ENCODE data around the gene TFF2. TPM values are rescaled to one million over a fixed set of nuclear protein-coding genes. Genes with fewer than 3 reads are reported as not detected.

Gene TFF2
- total RNA-seq, 6 donors from 2014 or later: not detected

DNA sequence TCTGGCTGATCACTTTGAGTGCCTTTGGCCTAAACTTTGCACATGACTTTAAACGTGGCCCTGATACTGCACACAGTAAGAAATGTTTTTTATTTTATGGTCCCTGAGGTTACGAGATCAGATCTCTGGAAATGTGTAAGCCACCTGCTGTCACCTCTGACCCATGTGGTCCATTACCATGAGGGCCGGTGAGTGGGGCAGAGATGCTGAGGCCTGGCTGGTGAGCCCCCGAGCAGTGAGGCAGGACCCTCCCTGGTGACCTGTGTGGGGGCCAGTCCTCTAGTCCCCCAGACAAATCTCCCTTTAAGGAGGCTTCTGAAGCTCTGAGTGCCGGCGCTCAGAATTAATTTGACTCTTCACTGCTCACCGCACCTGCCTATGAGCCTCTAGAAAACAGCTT, 48.0 kb downstream of the TFF2 start:
- 65 to 75% methylated on average over 2 to 7 of the region's 7 CpGs for WGBS, 2 donors
- H3K27me3 ChIP-seq: no peaks in the 10 kb centered on the region
- H3K4me3 ChIP-seq: no peak overlapping the region
- DNase-seq (peak in 1 of 2 donors; percentile 20), ATAC-seq (ENCODE audit: low FRiP score in 2 of 2) (no peak)
- H3K4me1 ChIP-seq: peaks cover 7 to 22% (median 11%) of the 10 kb centered on the region in 4 donors
- H3K36me3 ChIP-seq: peaks cover 0 to 7% (median 0%) of the 10 kb centered on the region in 4 donors
- TF ChIP-seq, protein P1, sequence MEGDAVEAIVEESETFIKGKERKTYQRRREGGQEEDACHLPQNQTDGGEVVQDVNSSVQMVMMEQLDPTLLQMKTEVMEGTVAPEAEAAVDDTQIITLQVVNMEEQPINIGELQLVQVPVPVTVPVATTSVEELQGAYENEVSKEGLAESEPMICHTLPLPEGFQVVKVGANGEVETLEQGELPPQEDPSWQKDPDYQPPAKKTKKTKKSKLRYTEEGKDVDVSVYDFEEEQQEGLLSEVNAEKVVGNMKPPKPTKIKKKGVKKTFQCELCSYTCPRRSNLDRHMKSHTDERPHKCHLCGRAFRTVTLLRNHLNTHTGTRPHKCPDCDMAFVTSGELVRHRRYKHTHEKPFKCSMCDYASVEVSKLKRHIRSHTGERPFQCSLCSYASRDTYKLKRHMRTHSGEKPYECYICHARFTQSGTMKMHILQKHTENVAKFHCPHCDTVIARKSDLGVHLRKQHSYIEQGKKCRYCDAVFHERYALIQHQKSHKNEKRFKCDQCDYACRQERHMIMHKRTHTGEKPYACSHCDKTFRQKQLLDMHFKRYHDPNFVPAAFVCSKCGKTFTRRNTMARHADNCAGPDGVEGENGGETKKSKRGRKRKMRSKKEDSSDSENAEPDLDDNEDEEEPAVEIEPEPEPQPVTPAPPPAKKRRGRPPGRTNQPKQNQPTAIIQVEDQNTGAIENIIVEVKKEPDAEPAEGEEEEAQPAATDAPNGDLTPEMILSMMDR (IDR thresholded peaks at IDR 0.05): no peak
- TF ChIP-seq POLR2AphosphoS5 (IDR thresholded peaks at IDR 0.05) (no peak), POLR2A (IDR thresholded peaks at IDR 0.05) (no peak), EP300 (IDR thresholded peaks at IDR 0.05) (no peak)
- H3K9me3 ChIP-seq: no peaks in the 10 kb centered on the region
- peak overlapping the region in 2 of 4 donors; percentile 66 to 76 for H3K27ac ChIP-seq

DNA sequence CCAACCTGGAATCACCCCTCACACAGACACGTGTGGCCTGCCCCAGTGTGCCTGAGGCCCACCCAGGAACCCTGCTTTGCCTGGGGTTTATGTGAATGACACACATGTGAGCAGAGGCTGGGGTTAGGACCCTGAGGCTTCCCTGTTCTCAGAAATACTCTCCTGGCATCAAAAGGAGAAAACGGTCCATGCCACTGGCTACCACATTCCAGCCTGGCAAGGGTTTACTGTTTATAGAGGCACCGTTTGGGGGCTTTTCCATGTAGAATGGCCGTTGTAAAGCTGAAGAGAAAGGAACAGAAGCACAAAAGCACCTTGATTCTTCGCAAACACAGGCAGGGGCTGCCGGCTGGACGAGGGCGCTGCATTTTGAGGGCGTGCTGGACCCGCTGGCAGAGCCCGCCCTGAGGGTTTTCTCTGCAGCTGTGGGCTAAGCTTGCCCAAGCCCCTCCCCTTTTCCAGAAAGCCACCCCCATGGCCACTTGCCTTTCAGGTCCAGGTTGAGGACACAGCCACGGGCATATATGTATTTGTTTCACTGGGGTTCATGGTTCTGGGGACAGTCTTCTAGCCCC, 48.6 kb downstream of the TFF2 start:
- Histone ChIP-seq H3K27ac (peak overlapping the region; percentile 40 to 76 (median 60)), H3K27me3 (no peaks in the 10 kb centered on the region), H3K4me1 (peaks cover 7 to 22% (median 11%) of the 10 kb centered on the region in 4 donors), H3K4me3 (no peak overlapping the region), H3K36me3 (peaks cover 0 to 11% (median 0%) of the 10 kb centered on the region in 4 donors), H3K9me3 (no peaks in the 10 kb centered on the region)
- TF ChIP-seq EP300 (IDR thresholded peaks at IDR 0.05) (no peak), POLR2AphosphoS5 (IDR thresholded peaks at IDR 0.05) (peak in 1 of 2 donors; percentile 10), POLR2A (IDR thresholded peaks at IDR 0.05) (no peak)
- TF ChIP-seq, protein P1 (IDR thresholded peaks at IDR 0.05): no peak
- WGBS, 2 donors: 64 to 68% methylated on average over 12 of the region's 12 CpGs
- ATAC-seq (ENCODE audit: low FRiP score in 2 of 2) (peak in 1 of 2 donors; percentile 41), DNase-seq (no peak)

DNA sequence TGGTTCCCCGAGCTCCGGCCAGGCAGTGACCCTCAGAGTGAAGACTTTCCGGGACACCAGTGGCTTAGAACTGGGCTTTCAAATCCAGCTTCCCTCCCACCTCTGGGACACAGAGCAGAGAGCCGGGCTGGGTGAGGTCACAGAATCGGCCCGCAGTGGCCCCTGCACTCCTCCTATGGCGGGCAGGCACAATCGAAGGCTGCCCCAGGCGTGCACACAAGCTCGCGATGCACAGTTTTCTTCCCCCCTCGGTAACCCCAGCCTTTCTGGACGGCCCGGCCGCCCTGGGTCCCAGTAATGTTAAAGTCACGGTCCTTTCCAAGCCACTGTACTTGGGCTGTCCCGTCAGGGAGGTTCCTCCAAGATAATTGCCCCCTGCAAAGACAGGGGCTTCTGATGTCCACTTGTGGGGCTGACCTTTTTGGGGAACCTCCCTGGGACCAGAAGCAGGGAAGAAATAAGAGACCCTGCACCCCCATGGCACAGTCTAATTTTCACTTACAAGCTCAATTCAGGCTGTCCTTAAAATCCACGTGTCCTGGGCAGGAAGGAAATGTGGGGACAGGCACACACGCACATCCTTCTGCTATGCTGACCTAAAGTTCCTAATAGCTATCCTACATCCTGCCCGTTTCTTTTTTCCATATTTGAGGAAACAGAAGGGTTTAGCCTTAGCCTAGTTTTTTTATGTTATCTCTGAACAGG, 49.3 kb downstream of the TFF2 start:
- Histone ChIP-seq H3K4me1 (peaks cover 7 to 22% (median 11%) of the 10 kb centered on the region in 4 donors), H3K9me3 (no peaks in the 10 kb centered on the region), H3K36me3 (peaks cover 0 to 17% (median 0%) of the 10 kb centered on the region in 4 donors), H3K27me3 (no peaks in the 10 kb centered on the region), H3K27ac (peak overlapping the region; percentile 40 to 76 (median 64)), H3K4me3 (no peak overlapping the region)
- WGBS, 2 donors: 63 to 78% methylated on average over 10 to 18 of the region's 20 CpGs
- DNase-seq: no peak
- peak in 1 of 2 donors; percentile 41 for ATAC-seq (ENCODE audit: low FRiP score in 2 of 2)
- TF ChIP-seq POLR2AphosphoS5 (IDR thresholded peaks at IDR 0.05) (peak; percentile 64 to 85), EP300 (IDR thresholded peaks at IDR 0.05) (peak in 3 of 4 donors; percentile 52 to 94 (median 94)), POLR2A (IDR thresholded peaks at IDR 0.05) (no peak)

DNA sequence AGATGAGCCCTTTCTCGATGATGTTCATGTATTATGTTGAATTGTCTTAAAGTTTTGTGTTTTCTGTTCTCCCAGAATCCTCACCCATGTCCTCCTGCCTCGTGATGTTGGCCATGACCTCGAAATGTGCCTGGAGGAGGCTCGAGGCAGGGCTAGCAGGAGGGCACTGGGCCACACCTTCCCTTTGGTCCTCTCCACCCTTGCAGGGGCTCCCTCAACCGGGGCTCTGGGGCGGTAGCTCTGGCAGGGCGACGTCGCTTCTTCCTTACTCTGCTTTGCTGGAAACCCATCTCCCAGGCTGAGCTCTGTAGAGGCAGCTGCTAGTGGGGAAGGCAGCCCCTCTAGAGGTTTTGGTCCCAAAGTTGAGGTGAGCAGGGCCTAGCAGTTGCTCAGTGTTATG, 49.8 kb downstream of the TFF2 start:
- H3K4me3 ChIP-seq: no peak overlapping the region
- peaks cover 0 to 23% (median 4%) of the 10 kb centered on the region in 4 donors for H3K36me3 ChIP-seq
- DNase-seq (no peak), ATAC-seq (ENCODE audit: low FRiP score in 2 of 2) (no peak)
- H3K4me1 ChIP-seq: peaks cover 7 to 22% (median 11%) of the 10 kb centered on the region in 4 donors
- WGBS, 2 donors: 87 to 92% methylated on average over 9 of the region's 9 CpGs
- no peaks in the 10 kb centered on the region for H3K27me3 ChIP-seq
- H3K27ac ChIP-seq: peak overlapping the region; percentile 5 to 76 (median 60)
- no peaks in the 10 kb centered on the region for H3K9me3 ChIP-seq
- no peak for TF ChIP-seq POLR2AphosphoS5 (IDR thresholded peaks at IDR 0.05)
- TF ChIP-seq, protein P1 (IDR thresholded peaks at IDR 0.05): no peak
- no peak for TF ChIP-seq EP300 (IDR thresholded peaks at IDR 0.05)
- no peak for TF ChIP-seq POLR2A (IDR thresholded peaks at IDR 0.05)

DNA sequence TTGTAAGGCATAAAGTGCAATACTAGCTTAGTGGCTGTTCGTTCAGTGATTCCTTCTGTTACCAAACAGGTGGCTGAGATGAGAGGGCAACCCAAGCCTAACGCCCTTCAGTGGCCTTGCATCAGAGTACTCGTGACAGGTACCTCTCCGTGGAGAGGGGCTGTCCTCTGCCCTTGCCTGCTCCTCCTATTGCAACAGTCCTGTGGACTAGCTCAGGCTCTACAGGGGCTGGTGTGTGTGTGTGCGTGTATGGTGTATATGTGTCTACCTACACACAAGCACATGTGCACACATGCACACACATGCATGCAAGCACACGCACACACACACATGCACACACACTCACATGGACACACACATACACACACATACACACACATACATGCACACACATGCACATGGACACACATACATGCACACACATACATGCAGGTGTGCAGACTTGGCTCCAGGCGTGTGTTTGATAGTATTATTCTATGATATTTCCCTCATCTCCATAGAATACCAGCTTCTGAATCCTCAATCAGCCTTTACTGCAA, 50.7 kb downstream of the TFF2 start:
- peak in 1 of 2 donors; percentile 6 for ATAC-seq (ENCODE audit: low FRiP score in 2 of 2)
- Histone ChIP-seq H3K4me1 (peaks cover 7 to 22% (median 11%) of the 10 kb centered on the region in 4 donors), H3K9me3 (no peaks in the 10 kb centered on the region), H3K27me3 (no peaks in the 10 kb centered on the region), H3K4me3 (no peak overlapping the region), H3K27ac (peak overlapping the region in 2 of 4 donors; percentile 4 to 53), H3K36me3 (peaks cover 0 to 26% (median 8%) of the 10 kb centered on the region in 4 donors)
- WGBS, 2 donors: 71 to 92% methylated on average over 2 to 7 of the region's 7 CpGs
- no peak for TF ChIP-seq POLR2AphosphoS5 (IDR thresholded peaks at IDR 0.05)
- TF ChIP-seq, protein P1 (IDR thresholded peaks at IDR 0.05): no peak
- TF ChIP-seq POLR2A (IDR thresholded peaks at IDR 0.05): no peak
- no peak for TF ChIP-seq EP300 (IDR thresholded peaks at IDR 0.05)
- DNase-seq: no peak
